ENCODE data around the gene CCDC141.

- no peak for TF ChIP-seq CTCF (IDR thresholded peaks at IDR 0.05; ENCODE audit: low read depth, low read length, poor library complexity, severe bottlenecking)
- no peak for TF ChIP-seq EZH2phosphoT487 (IDR thresholded peaks at IDR 0.05; ENCODE audit: borderline replicate concordance, low read length)
These were observed 194.8 kb downstream of the CCDC141 start for GRCh38 chr2:178855151-178855550.
